NT2/D1 (cell line): ENCODE measurements around the gene PDHX.

Source experiments
- SUZ12 ChIP-seq: IDR thresholded peaks from 2 replicates; pipeline ENCODE4 v1.6.1; 2011; ENCODE audit not compliant: insufficient read length, insufficient read depth; ENCODE audit errors: extremely low read depth
- ZNF274 ChIP-seq: IDR thresholded peaks from 2 replicates; pipeline ENCODE4 v1.6.1; 2011; ENCODE audit warnings: mild to moderate bottlenecking, low read depth, low read length

DNA sequence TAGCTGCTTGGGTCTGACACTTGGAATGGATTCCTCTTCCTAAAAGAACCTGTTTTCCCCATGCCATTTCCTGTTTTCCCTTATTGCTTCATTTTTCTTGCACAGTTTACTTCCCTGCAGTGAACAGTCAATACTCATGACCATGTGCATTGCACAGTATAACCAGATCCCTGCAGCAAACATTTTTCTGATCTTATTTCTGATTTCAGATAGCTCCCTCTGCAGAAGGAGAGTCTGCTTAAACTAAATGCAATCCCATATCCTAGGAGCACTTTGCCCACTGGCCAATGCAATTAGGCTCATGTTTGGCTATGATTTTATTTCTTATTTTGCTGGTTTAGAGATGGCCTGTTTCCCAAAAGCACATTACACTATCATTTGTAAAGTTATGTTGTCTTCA, 125.8 kb downstream of the PDHX start:
- TF ChIP-seq SUZ12 (no peak), ZNF274 (no peak)
